HepG2 (cell line): ENCODE data around the gene TCAIM. TPM values are rescaled to one million over a fixed set of nuclear protein-coding genes. Genes with fewer than 3 reads are reported as not detected.

Experiments used
- CREB1 ChIP-seq, 2 experiments: fragments of 450-650 bp in 1 of 2; IDR thresholded peaks; 2 replicates each; pipeline ENCODE4 v1.6.1; 2016 to 2017; ENCODE audit warnings: control low read depth in 1 of 2, mild to moderate bottlenecking in 1 of 2, missing compliant biosample characterization in 1 of 2, missing genetic modification characterization in 1 of 2
- FOXA1 ChIP-seq, 2 experiments: fragments of 450-650 bp in 1 of 2; sonication (generic) in 1 of 2; formaldehyde crosslinking in 1 of 2; IDR thresholded peaks; 2 replicates each; pipeline versions ENCODE4 v1.4.0 to v1.6.1; 2016 to 2020; ENCODE audit warnings: missing genetic modification reagents in 1 of 2
- GATAD1 ChIP-seq: IDR thresholded peaks from 2 replicates; pipeline ENCODE4 v1.6.1; 2016; ENCODE audit warnings: missing genetic modification reagents, missing compliant biosample characterization
- NR2F6 ChIP-seq, 2 experiments: IDR thresholded peaks; 2 replicates each; pipeline ENCODE4 v1.6.1; 2016; ENCODE audit warnings: antibody characterized with exemption in 1 of 2, mild to moderate bottlenecking in 1 of 2
- SALL1 ChIP-seq: sonication (generic); formaldehyde crosslinking; IDR thresholded peaks from 2 replicates; pipeline ENCODE4 v1.8.0; 2022; ENCODE audit warnings: mild to moderate bottlenecking, missing genetic modification reagents
- SNRNP70 ChIP-seq: fragments of 200-400 bp; formaldehyde crosslinking; IDR thresholded peaks from 2 replicates; pipeline ENCODE4 v1.6.1; 2017; ENCODE audit warnings: mild to moderate bottlenecking, low read depth, low read length, moderate library complexity
- ZNF12 ChIP-seq: sonication (generic); formaldehyde crosslinking; IDR thresholded peaks from 2 replicates; pipeline ENCODE4 v1.5.0; 2020; ENCODE audit warnings: missing genetic modification reagents
- ZNF326 ChIP-seq: sonication (generic); formaldehyde crosslinking; IDR thresholded peaks from 2 replicates; pipeline ENCODE4 v1.4.0; 2020; ENCODE audit warnings: missing genetic modification reagents, borderline replicate concordance
- ZNF567 ChIP-seq: sonication (generic); formaldehyde crosslinking; IDR thresholded peaks from 2 replicates; pipeline ENCODE4 v1.8.1; 2023; ENCODE audit warnings: mild to moderate bottlenecking, missing genetic modification reagents, borderline replicate concordance
- ZNF614 ChIP-seq: IDR thresholded peaks from 2 replicates; pipeline ENCODE4 v1.6.1; 2018; ENCODE audit warnings: missing biosample characterization, missing genetic modification reagents, inconsistent platforms, borderline replicate concordance
- ZNF792 ChIP-seq: IDR thresholded peaks from 2 replicates; pipeline ENCODE4 v1.6.1; 2016
- ZSCAN22 ChIP-seq: sonication (generic); formaldehyde crosslinking; IDR thresholded peaks from 2 replicates; pipeline ENCODE4 v1.4.0; 2020; ENCODE audit warnings: mild to moderate bottlenecking, missing genetic modification reagents
- ZSCAN30 ChIP-seq: sonication (generic); formaldehyde crosslinking; IDR thresholded peaks from 2 replicates; pipeline ENCODE4 v1.5.0; 2020; ENCODE audit warnings: mild to moderate bottlenecking, missing genetic modification reagents
- polyA plus RNA-seq, 8 experiments: library from polyadenylated mRNA; depleted of rRNA in 3 of 8; stranded (reverse) in 7 of 8; unstranded in 1 of 8; fragments of >200 nt; fragmentation: Illumina TruSeq in 4 of 8; extraction: Trizol in 4 of 8; gene quantifications; 2 replicates each; pipeline versions ENCODE4 v1.2.1 to v1.2.3, GENCODE V29; 2011 to 2016; ENCODE audit warnings: low read depth in 4 of 8, missing spikeins in 1 of 8, mixed read lengths in 1 of 8; ENCODE audit not compliant: insufficient read depth in 1 of 8
- total RNA-seq, 5 experiments: library from RNA; depleted of rRNA; stranded (reverse); fragments of >200 nt; fragmentation: Illumina TruSeq; extraction: Trizol; gene quantifications; 2 replicates each; pipeline ENCODE4 v1.2.3, GENCODE V29; 2016; ENCODE audit warnings: low read depth in 1 of 5
- TF ChIP-seq, protein P1 (sequence below): sonication (generic); formaldehyde crosslinking; IDR thresholded peaks from 2 replicates; pipeline ENCODE4 v1.8.0; 2023; ENCODE audit warnings: mild to moderate bottlenecking, missing genetic modification reagents
- TF ChIP-seq, protein P2 (sequence below), 2 experiments: sonication (generic) in 1 of 2; formaldehyde crosslinking in 1 of 2; IDR thresholded peaks; 2 replicates each; pipeline versions ENCODE4 v1.6.1 to v1.9.0; 2014 to 2022; ENCODE audit warnings: antibody characterized with exemption in 1 of 2, borderline replicate concordance in 1 of 2, inconsistent platforms in 1 of 2, low read depth in 1 of 2, missing genetic modification reagents in 1 of 2
- TF ChIP-seq, protein P3 (sequence below), 2 experiments: fragments of 450-650 bp in 1 of 2; sonication (generic) in 1 of 2; formaldehyde crosslinking; IDR thresholded peaks; 2 replicates each; pipeline versions ENCODE4 v1.5.0 to v1.8.0; 2020 to 2022; ENCODE audit warnings: mild to moderate bottlenecking in 1 of 2, missing genetic modification reagents in 1 of 2
- TF ChIP-seq, protein P4 (sequence below): sonication (generic); formaldehyde crosslinking; IDR thresholded peaks from 2 replicates; pipeline ENCODE4 v1.5.1; 2020; ENCODE audit warnings: mild to moderate bottlenecking, missing genetic modification reagents, moderate library complexity

TCAIM gene
- total and polyA plus RNA-seq, 2 of the 13 experiments (the other 11 are each of a cell fraction or from before 2014, with no cell fraction given) = 16.9 to 22.6 TPM

DNA sequence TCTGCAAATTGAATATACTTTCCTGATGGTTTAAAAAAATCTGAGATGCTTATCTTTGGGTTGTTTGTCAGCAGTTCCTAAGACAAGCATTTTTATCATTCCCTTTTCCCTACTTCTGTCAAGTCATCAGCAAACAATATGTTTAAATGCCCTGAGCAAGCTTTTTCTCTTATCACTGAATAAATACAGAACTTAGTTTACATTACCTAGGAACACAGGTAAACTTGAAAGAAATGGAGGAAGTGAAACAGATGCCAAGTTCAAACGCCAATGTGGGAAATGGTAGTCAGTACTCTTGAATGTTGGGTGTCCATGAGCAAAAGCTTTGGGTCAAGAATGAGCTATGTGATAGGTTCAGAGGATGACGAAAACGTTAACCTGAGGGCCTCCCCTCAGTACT lies 17.2 kb upstream of the TCAIM start (continued):
- TF ChIP-seq, protein P1, sequence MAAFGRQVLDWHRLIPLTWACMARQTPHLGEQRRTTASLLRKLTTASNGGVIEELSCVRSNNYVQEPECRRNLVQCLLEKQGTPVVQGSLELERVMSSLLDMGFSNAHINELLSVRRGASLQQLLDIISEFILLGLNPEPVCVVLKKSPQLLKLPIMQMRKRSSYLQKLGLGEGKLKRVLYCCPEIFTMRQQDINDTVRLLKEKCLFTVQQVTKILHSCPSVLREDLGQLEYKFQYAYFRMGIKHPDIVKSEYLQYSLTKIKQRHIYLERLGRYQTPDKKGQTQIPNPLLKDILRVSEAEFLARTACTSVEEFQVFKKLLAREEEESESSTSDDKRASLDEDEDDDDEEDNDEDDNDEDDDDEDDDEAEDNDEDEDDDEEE = no peak
- TF ChIP-seq, protein P2, sequence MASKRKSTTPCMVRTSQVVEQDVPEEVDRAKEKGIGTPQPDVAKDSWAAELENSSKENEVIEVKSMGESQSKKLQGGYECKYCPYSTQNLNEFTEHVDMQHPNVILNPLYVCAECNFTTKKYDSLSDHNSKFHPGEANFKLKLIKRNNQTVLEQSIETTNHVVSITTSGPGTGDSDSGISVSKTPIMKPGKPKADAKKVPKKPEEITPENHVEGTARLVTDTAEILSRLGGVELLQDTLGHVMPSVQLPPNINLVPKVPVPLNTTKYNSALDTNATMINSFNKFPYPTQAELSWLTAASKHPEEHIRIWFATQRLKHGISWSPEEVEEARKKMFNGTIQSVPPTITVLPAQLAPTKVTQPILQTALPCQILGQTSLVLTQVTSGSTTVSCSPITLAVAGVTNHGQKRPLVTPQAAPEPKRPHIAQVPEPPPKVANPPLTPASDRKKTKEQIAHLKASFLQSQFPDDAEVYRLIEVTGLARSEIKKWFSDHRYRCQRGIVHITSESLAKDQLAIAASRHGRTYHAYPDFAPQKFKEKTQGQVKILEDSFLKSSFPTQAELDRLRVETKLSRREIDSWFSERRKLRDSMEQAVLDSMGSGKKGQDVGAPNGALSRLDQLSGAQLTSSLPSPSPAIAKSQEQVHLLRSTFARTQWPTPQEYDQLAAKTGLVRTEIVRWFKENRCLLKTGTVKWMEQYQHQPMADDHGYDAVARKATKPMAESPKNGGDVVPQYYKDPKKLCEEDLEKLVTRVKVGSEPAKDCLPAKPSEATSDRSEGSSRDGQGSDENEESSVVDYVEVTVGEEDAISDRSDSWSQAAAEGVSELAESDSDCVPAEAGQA (IDR thresholded peaks at IDR 0.05; ENCODE audit: low read depth) = peak; percentile 35; the same call in 1 of the 2 replicates
- TF ChIP-seq, protein P2 (CRISPR knock-in tag; IDR thresholded peaks at IDR 0.05; ENCODE audit: borderline replicate concordance) = no peak
- TF ChIP-seq ZSCAN22 (CRISPR knock-in tag) (no peak), ZNF326 (CRISPR knock-in tag) (no peak), CREB1 (IDR thresholded peaks at IDR 0.05) (no peak), CREB1 (CRISPR knock-in tag; IDR thresholded peaks at IDR 0.05) (peak; percentile 66), ZNF792 (CRISPR knock-in tag) (peak; percentile 70; the same call in 1 of the 2 replicates), SNRNP70 (no peak), SALL1 (peak; percentile 36; the same call in 1 of the 2 replicates), ZSCAN30 (no peak), ZNF614 (CRISPR knock-in tag) (peak; percentile 80), ZNF567 (CRISPR knock-in tag) (no peak), FOXA1 (IDR thresholded peaks at IDR 0.05) (peak; percentile 58; the same call in 1 of the 2 replicates), FOXA1 (CRISPR knock-in tag; IDR thresholded peaks at IDR 0.05) (peak; percentile 84), ZNF12 (peak; percentile 65; the same call in 1 of the 2 replicates), NR2F6 (IDR thresholded peaks at IDR 0.05) (peak; percentile 70), NR2F6 (CRISPR knock-in tag; IDR thresholded peaks at IDR 0.05) (peak; percentile 79), GATAD1 (peak; percentile 58; the same call in 1 of the 2 replicates)
- TF ChIP-seq, protein P3, sequence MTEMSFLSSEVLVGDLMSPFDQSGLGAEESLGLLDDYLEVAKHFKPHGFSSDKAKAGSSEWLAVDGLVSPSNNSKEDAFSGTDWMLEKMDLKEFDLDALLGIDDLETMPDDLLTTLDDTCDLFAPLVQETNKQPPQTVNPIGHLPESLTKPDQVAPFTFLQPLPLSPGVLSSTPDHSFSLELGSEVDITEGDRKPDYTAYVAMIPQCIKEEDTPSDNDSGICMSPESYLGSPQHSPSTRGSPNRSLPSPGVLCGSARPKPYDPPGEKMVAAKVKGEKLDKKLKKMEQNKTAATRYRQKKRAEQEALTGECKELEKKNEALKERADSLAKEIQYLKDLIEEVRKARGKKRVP (CRISPR knock-in tag; IDR thresholded peaks at IDR 0.05) = peak in 1 of 2 experiments; percentile 57; a peak in 2 of 4 replicates
- TF ChIP-seq, protein P4, sequence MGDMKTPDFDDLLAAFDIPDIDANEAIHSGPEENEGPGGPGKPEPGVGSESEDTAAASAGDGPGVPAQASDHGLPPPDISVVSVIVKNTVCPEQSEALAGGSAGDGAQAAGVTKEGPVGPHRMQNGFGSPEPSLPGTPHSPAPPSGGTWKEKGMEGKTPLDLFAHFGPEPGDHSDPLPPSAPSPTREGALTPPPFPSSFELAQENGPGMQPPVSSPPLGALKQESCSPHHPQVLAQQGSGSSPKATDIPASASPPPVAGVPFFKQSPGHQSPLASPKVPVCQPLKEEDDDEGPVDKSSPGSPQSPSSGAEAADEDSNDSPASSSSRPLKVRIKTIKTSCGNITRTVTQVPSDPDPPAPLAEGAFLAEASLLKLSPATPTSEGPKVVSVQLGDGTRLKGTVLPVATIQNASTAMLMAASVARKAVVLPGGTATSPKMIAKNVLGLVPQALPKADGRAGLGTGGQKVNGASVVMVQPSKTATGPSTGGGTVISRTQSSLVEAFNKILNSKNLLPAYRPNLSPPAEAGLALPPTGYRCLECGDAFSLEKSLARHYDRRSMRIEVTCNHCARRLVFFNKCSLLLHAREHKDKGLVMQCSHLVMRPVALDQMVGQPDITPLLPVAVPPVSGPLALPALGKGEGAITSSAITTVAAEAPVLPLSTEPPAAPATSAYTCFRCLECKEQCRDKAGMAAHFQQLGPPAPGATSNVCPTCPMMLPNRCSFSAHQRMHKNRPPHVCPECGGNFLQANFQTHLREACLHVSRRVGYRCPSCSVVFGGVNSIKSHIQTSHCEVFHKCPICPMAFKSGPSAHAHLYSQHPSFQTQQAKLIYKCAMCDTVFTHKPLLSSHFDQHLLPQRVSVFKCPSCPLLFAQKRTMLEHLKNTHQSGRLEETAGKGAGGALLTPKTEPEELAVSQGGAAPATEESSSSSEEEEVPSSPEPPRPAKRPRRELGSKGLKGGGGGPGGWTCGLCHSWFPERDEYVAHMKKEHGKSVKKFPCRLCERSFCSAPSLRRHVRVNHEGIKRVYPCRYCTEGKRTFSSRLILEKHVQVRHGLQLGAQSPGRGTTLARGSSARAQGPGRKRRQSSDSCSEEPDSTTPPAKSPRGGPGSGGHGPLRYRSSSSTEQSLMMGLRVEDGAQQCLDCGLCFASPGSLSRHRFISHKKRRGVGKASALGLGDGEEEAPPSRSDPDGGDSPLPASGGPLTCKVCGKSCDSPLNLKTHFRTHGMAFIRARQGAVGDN (CRISPR knock-in tag) = no peak
